HL-60 (cell line): ENCODE results near the gene WDR17.

Source experiments
- GABPA ChIP-seq: IDR thresholded peaks from 2 replicates; pipeline ENCODE4 v1.6.1; 2012; ENCODE audit warnings: low read depth
- POLR2AphosphoS5 ChIP-seq: IDR thresholded peaks from 2 replicates; pipeline ENCODE4 v1.6.1; 2012; ENCODE audit warnings: low read depth
- REST ChIP-seq: IDR thresholded peaks from 2 replicates; pipeline ENCODE4 v1.6.1; 2012; ENCODE audit warnings: low read depth; ENCODE audit not compliant: insufficient replicate concordance
- TF ChIP-seq, protein P1 (sequence below): IDR thresholded peaks from one replicate; pipeline ENCODE4 v1.5.1; 2011; ENCODE audit warnings: low read length, control low read depth, inconsistent platforms; ENCODE audit not compliant: insufficient read depth

GRCh38 chr4:176084769-176085168 lies 19.1 kb downstream of the WDR17 start:
- TF ChIP-seq, protein P1, sequence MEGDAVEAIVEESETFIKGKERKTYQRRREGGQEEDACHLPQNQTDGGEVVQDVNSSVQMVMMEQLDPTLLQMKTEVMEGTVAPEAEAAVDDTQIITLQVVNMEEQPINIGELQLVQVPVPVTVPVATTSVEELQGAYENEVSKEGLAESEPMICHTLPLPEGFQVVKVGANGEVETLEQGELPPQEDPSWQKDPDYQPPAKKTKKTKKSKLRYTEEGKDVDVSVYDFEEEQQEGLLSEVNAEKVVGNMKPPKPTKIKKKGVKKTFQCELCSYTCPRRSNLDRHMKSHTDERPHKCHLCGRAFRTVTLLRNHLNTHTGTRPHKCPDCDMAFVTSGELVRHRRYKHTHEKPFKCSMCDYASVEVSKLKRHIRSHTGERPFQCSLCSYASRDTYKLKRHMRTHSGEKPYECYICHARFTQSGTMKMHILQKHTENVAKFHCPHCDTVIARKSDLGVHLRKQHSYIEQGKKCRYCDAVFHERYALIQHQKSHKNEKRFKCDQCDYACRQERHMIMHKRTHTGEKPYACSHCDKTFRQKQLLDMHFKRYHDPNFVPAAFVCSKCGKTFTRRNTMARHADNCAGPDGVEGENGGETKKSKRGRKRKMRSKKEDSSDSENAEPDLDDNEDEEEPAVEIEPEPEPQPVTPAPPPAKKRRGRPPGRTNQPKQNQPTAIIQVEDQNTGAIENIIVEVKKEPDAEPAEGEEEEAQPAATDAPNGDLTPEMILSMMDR = no peak
- no peak for TF ChIP-seq POLR2AphosphoS5
- TF ChIP-seq REST = no peak
- no peak for TF ChIP-seq GABPA
